Heart left ventricle (tissue), 13 donors: Measurements from ENCODE around the gene PEX10.

Source experiments
- POLR2A ChIP-seq, 2 donors: fragments of 450-650 bp; IDR thresholded peaks; one replicate each; pipeline ENCODE4 v1.6.1; 2017; ENCODE audit warnings: antibody characterized with exemption in 2 of 2, mild to moderate bottlenecking in 2 of 2, moderate library complexity in 2 of 2
- TF ChIP-seq, protein P1 (sequence below), 12 donors: fragments of 200-600 bp; sonication (generic) in 4 of 12; IDR thresholded peaks; one replicate each; pipeline versions ENCODE4 v1.5.0 to v1.8.0; 2018 to 2022; ENCODE audit warnings: antibody characterized with exemption in 12 of 12, mild to moderate bottlenecking in 5 of 12
- donor health status: ischemic (EF 13 %, LVEDD 7.1; RV severe dilation, severe dysfunction).
- donor health status: DM: no; HTN: yes; CAD: no.
- donor health status: DM: no; HTN: no; CAD: no.
- donor health status: ischemic (EF 25% LVEDD 6.9; RV normal size, moderate dysfunction).
- donor health status: ischemic (EF 25% LVEDD 5.7; RV mildly dilated, moderate dysfunction).
- donor health status: ischemic (EF 35%, LVEDD 5.7; RV mildly dilated, moderate dysfunction).
- donor health status: nonischemic (EF 11% LVEDD 7.7; RV severe dilation, severe dysfunction).
- donor health status: DM: yes; HTN: yes; CAD: no.
- donor health status: PGD.
- donor health status: ischemic (EF 29% LVEDD 5.4; RV normal size, mild dysfunction).
- donor health status: nonischemic (EF 23%, LVEDD 6.1; RV moderate dilation, normal function).

DNA sequence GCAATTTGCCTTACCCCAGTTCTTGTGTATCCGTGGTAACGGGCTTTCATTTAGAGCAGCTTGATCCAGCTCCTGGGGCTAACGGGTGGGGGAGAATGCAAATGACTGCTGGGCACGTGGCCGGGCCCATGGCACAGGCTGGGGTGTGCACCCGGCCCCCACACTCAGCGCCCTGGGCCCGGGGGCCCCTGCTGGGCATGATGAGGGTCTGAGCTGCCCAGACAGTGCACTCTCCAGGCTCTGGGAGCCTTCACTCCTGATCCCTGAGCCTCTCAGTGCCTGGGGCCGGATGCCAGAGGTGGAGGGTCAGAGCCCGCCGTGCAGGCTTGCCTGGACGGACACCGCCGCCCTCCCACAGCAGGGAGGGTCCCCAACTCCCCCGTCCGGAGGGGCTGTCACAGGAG lies 20.1 kb upstream of the PEX10 start:
- TF ChIP-seq, protein P1, sequence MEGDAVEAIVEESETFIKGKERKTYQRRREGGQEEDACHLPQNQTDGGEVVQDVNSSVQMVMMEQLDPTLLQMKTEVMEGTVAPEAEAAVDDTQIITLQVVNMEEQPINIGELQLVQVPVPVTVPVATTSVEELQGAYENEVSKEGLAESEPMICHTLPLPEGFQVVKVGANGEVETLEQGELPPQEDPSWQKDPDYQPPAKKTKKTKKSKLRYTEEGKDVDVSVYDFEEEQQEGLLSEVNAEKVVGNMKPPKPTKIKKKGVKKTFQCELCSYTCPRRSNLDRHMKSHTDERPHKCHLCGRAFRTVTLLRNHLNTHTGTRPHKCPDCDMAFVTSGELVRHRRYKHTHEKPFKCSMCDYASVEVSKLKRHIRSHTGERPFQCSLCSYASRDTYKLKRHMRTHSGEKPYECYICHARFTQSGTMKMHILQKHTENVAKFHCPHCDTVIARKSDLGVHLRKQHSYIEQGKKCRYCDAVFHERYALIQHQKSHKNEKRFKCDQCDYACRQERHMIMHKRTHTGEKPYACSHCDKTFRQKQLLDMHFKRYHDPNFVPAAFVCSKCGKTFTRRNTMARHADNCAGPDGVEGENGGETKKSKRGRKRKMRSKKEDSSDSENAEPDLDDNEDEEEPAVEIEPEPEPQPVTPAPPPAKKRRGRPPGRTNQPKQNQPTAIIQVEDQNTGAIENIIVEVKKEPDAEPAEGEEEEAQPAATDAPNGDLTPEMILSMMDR (IDR thresholded peaks at IDR 0.05) = no peak
- no peak for TF ChIP-seq POLR2A (IDR thresholded peaks at IDR 0.05)
